MCF 10A (cell line): ENCODE data around the gene SMAD3. TPM values are rescaled to one million over a fixed set of nuclear protein-coding genes. Genes with fewer than 3 reads are reported as not detected.

Source experiments
- BruUV-seq: library from RNA; stranded (reverse); fragments of 400-500 nt; replicated peaks from 2 replicates; lab custom pipeline; 2021; lab: Mats Ljungman, UMichigan
- CTCF ChIA-PET: fragments of 300-600 bp; sonication (Branson Sonifier 250); formaldehyde crosslinking; extraction: SDS; loops from one replicate; lab custom pipeline; 2021; ENCODE audit warnings: antibody characterized with exemption, inconsistent platforms; lab: Yijun Ruan, JAX
- POLR2A ChIA-PET: fragments of 300-600, 350-650 bp; sonication (Branson Sonifier 250); formaldehyde crosslinking; extraction: SDS; loops from one replicate; lab custom pipeline; 2020; ENCODE audit warnings: antibody characterized with exemption, inconsistent platforms; lab: Yijun Ruan, JAX
- DNase-seq: peaks from one replicate; pipeline ENCODE4 v3.0.0-alpha.2; 2018; ENCODE audit not compliant: unreplicated experiment
- H3K27ac Mint-ChIP-seq: one replicate; pipeline ENCODE4 v1.8.0; 2022; ENCODE audit warnings: mild to moderate bottlenecking, low read depth, mixed read lengths; ENCODE audit not compliant: unreplicated experiment
- H3K27me3 Mint-ChIP-seq: one replicate; pipeline ENCODE4 v1.8.0; 2022; ENCODE audit warnings: mixed read lengths; ENCODE audit not compliant: insufficient read depth, unreplicated experiment
- H3K36me3 Mint-ChIP-seq: one replicate; pipeline ENCODE4 v1.8.0; 2022; ENCODE audit warnings: mild to moderate bottlenecking, moderate library complexity, mixed read lengths; ENCODE audit not compliant: insufficient read depth, unreplicated experiment
- H3K4me1 Mint-ChIP-seq: one replicate; pipeline ENCODE4 v1.8.0; 2022; ENCODE audit warnings: mixed read lengths; ENCODE audit not compliant: insufficient read depth, unreplicated experiment
- H3K4me3 Mint-ChIP-seq: one replicate; pipeline ENCODE4 v1.8.0; 2022; ENCODE audit warnings: mild to moderate bottlenecking, moderate library complexity, mixed read lengths; ENCODE audit not compliant: unreplicated experiment
- H3K9me3 Mint-ChIP-seq: one replicate; pipeline ENCODE4 v1.8.0; 2022; ENCODE audit warnings: mixed read lengths; ENCODE audit not compliant: unreplicated experiment
- intact Hi-C: fragments of 100-400 bp; cut with micrococcal nuclease; formaldehyde crosslinking; loops from 2 replicates; pipeline ENCODE4 v1.14.1; 2022
- total RNA-seq: library from RNA; stranded (reverse); gene quantifications from 2 replicates; pipeline ENCODE4 v1.2.3, GENCODE V29; 2022
- TF ChIP-seq, protein P1 (sequence below): fragments of 200-600 bp; IDR thresholded peaks from one replicate; pipeline ENCODE4 v1.8.0; 2022; ENCODE audit warnings: antibody characterized with exemption, mild to moderate bottlenecking; ENCODE audit not compliant: unreplicated experiment

SMAD3 gene
- total RNA-seq, 1 experiment from 2014 or later: 19.9 TPM

- intact Hi-C loops: no loop called here
These were observed 115.3 kb downstream of the SMAD3 start for GRCh38 chr15:67180514-67181191.

GRCh38 chr15:67181221-67181639 is 115.8 kb downstream of the SMAD3 start:
- DNase-seq: no peak
- CTCF ChIA-PET: interaction anchor here (0.6 to 1.3 kb wide), 2 partner anchors 19 to 279 kb away, joined by 3 read pairs; no protein-coding TSS in a partner anchor
- POLR2A ChIA-PET: interaction anchor here (1.5 kb wide), 1 partner anchor 10 kb away, joined by 3 read pairs; no protein-coding TSS in a partner anchor

More at GRCh38 chr15:67180514-67181191, 115.3 kb downstream of the SMAD3 start:
- no peak overlapping the region for H3K4me3 Mint-ChIP-seq
- peaks cover 37% of the 10 kb centered on the region for H3K36me3 Mint-ChIP-seq
- no peak overlapping the region for H3K27ac Mint-ChIP-seq
- CTCF ChIA-PET: interaction anchor here (0.6 to 1.3 kb wide), 2 partner anchors 20 to 279 kb away, joined by 3 read pairs; no protein-coding TSS in a partner anchor
- no TSS peak for BruUV-seq
- TF ChIP-seq, protein P1, sequence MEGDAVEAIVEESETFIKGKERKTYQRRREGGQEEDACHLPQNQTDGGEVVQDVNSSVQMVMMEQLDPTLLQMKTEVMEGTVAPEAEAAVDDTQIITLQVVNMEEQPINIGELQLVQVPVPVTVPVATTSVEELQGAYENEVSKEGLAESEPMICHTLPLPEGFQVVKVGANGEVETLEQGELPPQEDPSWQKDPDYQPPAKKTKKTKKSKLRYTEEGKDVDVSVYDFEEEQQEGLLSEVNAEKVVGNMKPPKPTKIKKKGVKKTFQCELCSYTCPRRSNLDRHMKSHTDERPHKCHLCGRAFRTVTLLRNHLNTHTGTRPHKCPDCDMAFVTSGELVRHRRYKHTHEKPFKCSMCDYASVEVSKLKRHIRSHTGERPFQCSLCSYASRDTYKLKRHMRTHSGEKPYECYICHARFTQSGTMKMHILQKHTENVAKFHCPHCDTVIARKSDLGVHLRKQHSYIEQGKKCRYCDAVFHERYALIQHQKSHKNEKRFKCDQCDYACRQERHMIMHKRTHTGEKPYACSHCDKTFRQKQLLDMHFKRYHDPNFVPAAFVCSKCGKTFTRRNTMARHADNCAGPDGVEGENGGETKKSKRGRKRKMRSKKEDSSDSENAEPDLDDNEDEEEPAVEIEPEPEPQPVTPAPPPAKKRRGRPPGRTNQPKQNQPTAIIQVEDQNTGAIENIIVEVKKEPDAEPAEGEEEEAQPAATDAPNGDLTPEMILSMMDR: no peak
- no peaks in the 10 kb centered on the region for H3K9me3 Mint-ChIP-seq
- POLR2A ChIA-PET: interaction anchor here (0.8 to 1.5 kb wide), 2 partner anchors 11 to 76 kb away, joined by 3 to 4 read pairs; no protein-coding TSS in a partner anchor
- H3K4me1 Mint-ChIP-seq: peaks cover 30% of the 10 kb centered on the region
- no peaks in the 10 kb centered on the region for H3K27me3 Mint-ChIP-seq
- no peak for DNase-seq

GRCh38 chr15:67183443-67184169 is 118.2 kb downstream of the SMAD3 start:
- Mint-ChIP-seq H3K36me3 (peaks cover 46% of the 10 kb centered on the region), H3K27me3 (no peaks in the 10 kb centered on the region), H3K4me3 (no peak overlapping the region), H3K9me3 (no peaks in the 10 kb centered on the region), H3K4me1 (peaks cover 10% of the 10 kb centered on the region), H3K27ac (no peak overlapping the region)
- POLR2A ChIA-PET: interaction anchor here (0.9 kb wide), 1 partner anchor 9 kb away, joined by 4 read pairs; no protein-coding TSS in a partner anchor
- TF ChIP-seq, protein P1: no peak
- CTCF ChIA-PET: interaction anchor here (0.6 kb wide), 1 partner anchor 59 kb away, joined by 3 read pairs; no protein-coding TSS in a partner anchor
- BruUV-seq: no TSS peak
- no peak for DNase-seq
- intact Hi-C loops: no loop called here

More at GRCh38 chr15:67181221-67181639, 115.8 kb downstream of the SMAD3 start:
- Mint-ChIP-seq H3K36me3 (peaks cover 37% of the 10 kb centered on the region), H3K27me3 (no peaks in the 10 kb centered on the region), H3K9me3 (no peaks in the 10 kb centered on the region), H3K4me3 (no peak overlapping the region), H3K4me1 (peaks cover 25% of the 10 kb centered on the region), H3K27ac (no peak overlapping the region)
- BruUV-seq: no TSS peak
- TF ChIP-seq, protein P1: no peak
- intact Hi-C loops: no loop called here
